A673 (cell line): ENCODE data around the gene LTBR.

Source experiments
- EZH2 ChIP-seq: fragments of 200-600 bp; sonication (generic); IDR thresholded peaks from 2 replicates; pipeline ENCODE4 v1.6.1; 2017; ENCODE audit warnings: borderline replicate concordance, low read depth, mild to moderate bottlenecking, mixed read lengths, antibody characterized with exemption, low read length; ENCODE audit not compliant: poor library complexity, severe bottlenecking
- TF ChIP-seq, protein P1 (sequence below): fragments of 300-800, 200-600 bp; sonication (generic); conservative IDR thresholded peaks from 2 replicates; pipeline ENCODE4 v1.5.1; 2017; ENCODE audit warnings: low read depth, mild to moderate bottlenecking, antibody characterized with exemption, low read length, moderate library complexity, mixed read lengths

GRCh38 chr12:6370994-6371754, 12.8 kb upstream of the LTBR start:
- TF ChIP-seq, protein P1, sequence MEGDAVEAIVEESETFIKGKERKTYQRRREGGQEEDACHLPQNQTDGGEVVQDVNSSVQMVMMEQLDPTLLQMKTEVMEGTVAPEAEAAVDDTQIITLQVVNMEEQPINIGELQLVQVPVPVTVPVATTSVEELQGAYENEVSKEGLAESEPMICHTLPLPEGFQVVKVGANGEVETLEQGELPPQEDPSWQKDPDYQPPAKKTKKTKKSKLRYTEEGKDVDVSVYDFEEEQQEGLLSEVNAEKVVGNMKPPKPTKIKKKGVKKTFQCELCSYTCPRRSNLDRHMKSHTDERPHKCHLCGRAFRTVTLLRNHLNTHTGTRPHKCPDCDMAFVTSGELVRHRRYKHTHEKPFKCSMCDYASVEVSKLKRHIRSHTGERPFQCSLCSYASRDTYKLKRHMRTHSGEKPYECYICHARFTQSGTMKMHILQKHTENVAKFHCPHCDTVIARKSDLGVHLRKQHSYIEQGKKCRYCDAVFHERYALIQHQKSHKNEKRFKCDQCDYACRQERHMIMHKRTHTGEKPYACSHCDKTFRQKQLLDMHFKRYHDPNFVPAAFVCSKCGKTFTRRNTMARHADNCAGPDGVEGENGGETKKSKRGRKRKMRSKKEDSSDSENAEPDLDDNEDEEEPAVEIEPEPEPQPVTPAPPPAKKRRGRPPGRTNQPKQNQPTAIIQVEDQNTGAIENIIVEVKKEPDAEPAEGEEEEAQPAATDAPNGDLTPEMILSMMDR, result no peak
- TF ChIP-seq EZH2, result no peak
